Esophagus (tissue), 2 donors: ENCODE data around the gene AJAP1. TPM values are rescaled to one million over a fixed set of nuclear protein-coding genes. Genes with fewer than 3 reads are reported as not detected.

ENCODE experiments used
- H3K27ac ChIP-seq, 2 donors: one replicate each; pipeline ENCODE4 v1.5.1; 2013; ENCODE audit warnings: low read depth in 2 of 2, mild to moderate bottlenecking in 2 of 2, inconsistent platforms in 1 of 2, low read length in 1 of 2, moderate library complexity in 1 of 2
- H3K27me3 ChIP-seq, 2 donors: one replicate each; pipeline ENCODE4 v1.6.1; 2013; ENCODE audit warnings: low read length in 2 of 2, control low read depth in 1 of 2, mild to moderate bottlenecking in 1 of 2; ENCODE audit not compliant: insufficient read depth in 2 of 2, control insufficient read depth in 1 of 2
- H3K36me3 ChIP-seq, 2 donors: one replicate each; pipeline ENCODE4 v1.6.1; 2013; ENCODE audit warnings: low read length in 1 of 2; ENCODE audit not compliant: control insufficient read depth in 2 of 2, insufficient read depth in 2 of 2
- H3K4me1 ChIP-seq, 2 donors: one replicate each; pipeline ENCODE4 v1.6.1; 2013; ENCODE audit warnings: low read length in 1 of 2; ENCODE audit not compliant: control insufficient read depth in 2 of 2, insufficient read depth in 2 of 2
- H3K4me3 ChIP-seq, 2 donors: one replicate each; pipeline ENCODE4 v1.5.1; 2013; ENCODE audit warnings: low read length in 2 of 2, mild to moderate bottlenecking in 2 of 2, low read depth in 1 of 2, moderate library complexity in 1 of 2
- H3K9me3 ChIP-seq, 2 donors: one replicate each; pipeline ENCODE4 v1.6.1; 2013; ENCODE audit warnings: mild to moderate bottlenecking in 2 of 2, low read depth in 1 of 2, low read length in 1 of 2, moderate library complexity in 1 of 2; ENCODE audit not compliant: control insufficient read depth in 2 of 2, insufficient read depth in 1 of 2
- WGBS, 2 donors: extraction: QIAGEN DNeasy Blood & Tissue Kit; methylation state at CpG; one replicate each; pipeline ENCODE4 v1.1.7; 2013; 5-methylcytosine and 5-hydroxymethylcytosine counted together
- polyA plus RNA-seq, 2 donors: library from polyadenylated mRNA; stranded (reverse); fragments of 200-250 nt; gene quantifications; one replicate each; pipeline ENCODE4 v1.2.3, GENCODE V29; 2013
- donor health status: healthy with polysubstance abuse.
- donor health status: Bipolar disorder and iron deficiency.

The AJAP1 gene
- polyA plus RNA-seq, 2 donors: 0.10 to 0.12 TPM

- Histone ChIP-seq H3K36me3 (no peaks in the 10 kb centered on the region), H3K9me3 (no peaks in the 10 kb centered on the region), H3K4me3 (no peak overlapping the region), H3K27ac (no peak overlapping the region), H3K27me3 (no peaks in the 10 kb centered on the region), H3K4me1 (no peaks in the 10 kb centered on the region)
- WGBS, 2 donors: 58% methylated on average over 3 of the region's 3 CpGs
Observed at GRCh38 chr1:4750177-4750576, 95.8 kb downstream of the AJAP1 start.

- H3K27me3 ChIP-seq: no peaks in the 10 kb centered on the region
- 61 to 70% methylated on average over 4 of the region's 4 CpGs for WGBS, 2 donors
Observed at GRCh38 chr1:4752059-4752458, 97.7 kb downstream of the AJAP1 start.

GRCh38 chr1:4754816-4755215, 100.4 kb downstream of the AJAP1 start:
- WGBS, 2 donors: 63 to 69% methylated on average over 2 of the region's 2 CpGs
- Histone ChIP-seq H3K27ac (no peak overlapping the region), H3K9me3 (peaks cover 0 to 5% of the 10 kb centered on the region in 2 donors)

More at GRCh38 chr1:4752059-4752458, 97.7 kb downstream of the AJAP1 start:
- Histone ChIP-seq H3K4me3 (no peak overlapping the region), H3K36me3 (no peaks in the 10 kb centered on the region), H3K9me3 (peaks cover 0 to 1% of the 10 kb centered on the region in 2 donors), H3K4me1 (no peaks in the 10 kb centered on the region), H3K27ac (no peak overlapping the region)

GRCh38 chr1:4755301-4755845, 101.0 kb downstream of the AJAP1 start:
- Histone ChIP-seq H3K9me3 (peaks cover 0 to 5% of the 10 kb centered on the region in 2 donors), H3K27me3 (no peaks in the 10 kb centered on the region), H3K27ac (no peak overlapping the region), H3K36me3 (no peaks in the 10 kb centered on the region), H3K4me3 (no peak overlapping the region), H3K4me1 (no peaks in the 10 kb centered on the region)
- WGBS, 2 donors: 17 to 25% methylated on average over 8 of the region's 8 CpGs

More at GRCh38 chr1:4754816-4755215, 100.4 kb downstream of the AJAP1 start:
- H3K4me3 ChIP-seq: no peak overlapping the region
- no peaks in the 10 kb centered on the region for H3K27me3 ChIP-seq
- no peaks in the 10 kb centered on the region for H3K4me1 ChIP-seq
- no peaks in the 10 kb centered on the region for H3K36me3 ChIP-seq

- Histone ChIP-seq H3K4me3 (no peak overlapping the region), H3K9me3 (peaks cover 0 to 5% of the 10 kb centered on the region in 2 donors), H3K4me1 (no peaks in the 10 kb centered on the region), H3K27me3 (no peaks in the 10 kb centered on the region), H3K27ac (no peak overlapping the region), H3K36me3 (no peaks in the 10 kb centered on the region)
- WGBS, 2 donors: 66 to 67% methylated on average over 8 of the region's 8 CpGs
Observed at GRCh38 chr1:4755864-4756504, 101.6 kb downstream of the AJAP1 start.

- Histone ChIP-seq H3K27me3 (no peaks in the 10 kb centered on the region), H3K4me3 (no peak overlapping the region), H3K27ac (no peak overlapping the region), H3K9me3 (peaks cover 0 to 5% of the 10 kb centered on the region in 2 donors), H3K36me3 (no peaks in the 10 kb centered on the region), H3K4me1 (no peaks in the 10 kb centered on the region)
- WGBS, 2 donors: 70 to 76% methylated on average over 10 of the region's 10 CpGs
Observed at GRCh38 chr1:4756851-4757580, 102.6 kb downstream of the AJAP1 start.

GRCh38 chr1:4759671-4760070, 105.3 kb downstream of the AJAP1 start:
- H3K27ac ChIP-seq: no peak overlapping the region
- H3K4me1 ChIP-seq: no peaks in the 10 kb centered on the region
- no peak overlapping the region for H3K4me3 ChIP-seq
- peaks cover 0 to 5% of the 10 kb centered on the region in 2 donors for H3K9me3 ChIP-seq
- no peaks in the 10 kb centered on the region for H3K36me3 ChIP-seq
- no peaks in the 10 kb centered on the region for H3K27me3 ChIP-seq
- WGBS, 2 donors: 83 to 85% methylated on average over 8 of the region's 8 CpGs

GRCh38 chr1:4760088-4760487, 105.7 kb downstream of the AJAP1 start:
- Histone ChIP-seq H3K27ac (no peak overlapping the region), H3K9me3 (peaks cover 0 to 5% of the 10 kb centered on the region in 2 donors), H3K4me3 (no peak overlapping the region), H3K27me3 (no peaks in the 10 kb centered on the region), H3K4me1 (no peaks in the 10 kb centered on the region), H3K36me3 (no peaks in the 10 kb centered on the region)
- 59 to 74% methylated on average over 5 of the region's 5 CpGs for WGBS, 2 donors

GRCh38 chr1:4761324-4761723, 106.9 kb downstream of the AJAP1 start:
- WGBS, 2 donors: 85 to 89% methylated on average over 5 of the region's 5 CpGs
- Histone ChIP-seq H3K27ac (no peak overlapping the region), H3K36me3 (no peaks in the 10 kb centered on the region), H3K4me1 (no peaks in the 10 kb centered on the region), H3K9me3 (peaks cover 0 to 5% of the 10 kb centered on the region in 2 donors), H3K4me3 (no peak overlapping the region), H3K27me3 (no peaks in the 10 kb centered on the region)
